Measurements from ENCODE around the gene SPI1. TPM values are rescaled to one million over a fixed set of nuclear protein-coding genes. Genes with fewer than 3 reads are reported as not detected.

SPI1 gene
- total RNA-seq, 2 experiments from 2014 or later = 71.2 to 79.6 TPM

DNA sequence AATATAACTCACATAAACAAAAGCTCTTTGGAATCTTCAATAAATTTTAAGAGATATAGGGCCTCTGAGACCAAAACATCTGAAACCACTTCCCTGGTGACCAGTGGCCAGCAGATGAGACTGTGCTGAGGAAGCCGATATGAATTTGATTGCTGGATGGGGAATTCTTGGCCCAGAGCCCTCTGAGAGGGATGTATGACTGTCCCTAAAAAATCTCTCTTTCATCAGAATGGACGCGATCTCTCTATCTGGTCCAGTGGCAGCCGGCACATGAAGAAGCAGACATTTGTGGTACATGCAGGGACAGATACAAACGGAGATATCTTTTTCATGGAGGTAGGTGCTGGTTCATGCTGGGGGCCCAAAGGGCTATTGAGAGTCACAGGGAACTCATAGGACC is 63.4 kb downstream of the SPI1 start:
- no peak overlapping the region for H3K4me3 ChIP-seq (ENCODE audit: low read depth, low read length, poor library complexity, severe bottlenecking)
- H3K4me2 ChIP-seq (ENCODE audit: low read length) = no peak overlapping the region
- peaks cover 83% of the 10 kb centered on the region for H3K36me3 ChIP-seq (ENCODE audit: insufficient read depth, low read length)
- H4K20me1 ChIP-seq (ENCODE audit: insufficient read depth, low read length) = no peaks in the 10 kb centered on the region
- no peaks in the 10 kb centered on the region for H3K9me2 ChIP-seq (ENCODE audit: insufficient read depth, low read length)
- no peak overlapping the region for H2AFZ ChIP-seq (ENCODE audit: low read length)
- intact Hi-C loops (cut with micrococcal nuclease; ENCODE audit: unreplicated experiment) = no loop called here
- H3K4me1 ChIP-seq (ENCODE audit: insufficient read depth, low read length, poor library complexity, severe bottlenecking) = no peaks in the 10 kb centered on the region
- no peak overlapping the region for H3K27ac ChIP-seq (ENCODE audit: low read depth, low read length, poor library complexity, severe bottlenecking)
- H3K79me2 ChIP-seq (ENCODE audit: insufficient read depth, low read depth, low read length) = no peaks in the 10 kb centered on the region
- DNase-seq (ENCODE audit: low spot score) = no peak
- no peaks in the 10 kb centered on the region for H3K9me3 ChIP-seq (ENCODE audit: low read length)
- CTCF ChIA-PET (ENCODE audit: unreplicated experiment) = no interaction called here
- no peak for TF ChIP-seq EZH2phosphoT487 (IDR thresholded peaks at IDR 0.05; ENCODE audit: borderline replicate concordance, low read depth, low read length)
- TF ChIP-seq, protein P1, sequence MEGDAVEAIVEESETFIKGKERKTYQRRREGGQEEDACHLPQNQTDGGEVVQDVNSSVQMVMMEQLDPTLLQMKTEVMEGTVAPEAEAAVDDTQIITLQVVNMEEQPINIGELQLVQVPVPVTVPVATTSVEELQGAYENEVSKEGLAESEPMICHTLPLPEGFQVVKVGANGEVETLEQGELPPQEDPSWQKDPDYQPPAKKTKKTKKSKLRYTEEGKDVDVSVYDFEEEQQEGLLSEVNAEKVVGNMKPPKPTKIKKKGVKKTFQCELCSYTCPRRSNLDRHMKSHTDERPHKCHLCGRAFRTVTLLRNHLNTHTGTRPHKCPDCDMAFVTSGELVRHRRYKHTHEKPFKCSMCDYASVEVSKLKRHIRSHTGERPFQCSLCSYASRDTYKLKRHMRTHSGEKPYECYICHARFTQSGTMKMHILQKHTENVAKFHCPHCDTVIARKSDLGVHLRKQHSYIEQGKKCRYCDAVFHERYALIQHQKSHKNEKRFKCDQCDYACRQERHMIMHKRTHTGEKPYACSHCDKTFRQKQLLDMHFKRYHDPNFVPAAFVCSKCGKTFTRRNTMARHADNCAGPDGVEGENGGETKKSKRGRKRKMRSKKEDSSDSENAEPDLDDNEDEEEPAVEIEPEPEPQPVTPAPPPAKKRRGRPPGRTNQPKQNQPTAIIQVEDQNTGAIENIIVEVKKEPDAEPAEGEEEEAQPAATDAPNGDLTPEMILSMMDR (conservative IDR thresholded peaks at IDR 0.05; ENCODE audit: low read length) = no peak
- BruUV-seq (replicated peaks) = no TSS peak
- POLR2A ChIA-PET = interaction anchor here (0.6 kb wide), 1 partner anchor 15 kb away, joined by 7 read pairs; no protein-coding TSS in a partner anchor

DNA sequence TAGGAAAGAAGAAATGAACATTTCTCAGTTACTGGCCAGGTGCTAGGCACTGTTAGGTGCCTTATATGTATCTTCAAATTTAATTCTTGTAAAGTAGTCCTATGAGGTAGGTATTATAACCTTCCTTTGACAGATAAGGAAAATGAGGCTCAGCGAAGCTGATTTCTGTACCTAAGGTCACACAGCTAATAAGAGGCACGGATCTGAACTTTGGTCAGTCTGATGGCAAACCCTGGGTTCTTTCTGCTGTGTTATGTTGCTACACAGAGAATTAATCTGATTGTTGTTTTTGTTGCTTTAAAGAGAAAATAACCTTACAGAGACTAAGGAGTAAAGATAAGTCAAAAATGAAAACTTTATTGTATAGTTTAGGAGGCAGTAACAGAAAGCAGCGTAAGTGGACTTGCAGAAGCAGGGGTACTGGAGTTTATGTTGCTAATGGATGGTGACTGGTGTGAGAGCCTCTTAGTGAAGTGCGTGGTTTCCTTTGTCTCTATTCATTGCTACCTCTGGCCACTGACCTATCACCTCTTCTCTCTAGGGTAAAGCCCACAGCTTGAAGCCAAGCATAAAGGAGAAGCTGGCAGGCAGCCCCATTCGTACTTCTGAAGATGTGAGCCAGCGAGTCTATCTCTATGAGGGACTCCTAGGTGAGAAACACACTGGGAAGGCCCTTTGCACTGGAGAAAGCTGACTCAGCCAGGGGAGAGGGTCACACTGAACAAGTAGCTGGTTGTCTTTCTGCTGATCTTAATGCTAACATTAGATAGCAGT is 70.1 kb downstream of the SPI1 start:
- no peak for TF ChIP-seq EZH2phosphoT487 (IDR thresholded peaks at IDR 0.05; ENCODE audit: borderline replicate concordance, low read depth, low read length)

DNA sequence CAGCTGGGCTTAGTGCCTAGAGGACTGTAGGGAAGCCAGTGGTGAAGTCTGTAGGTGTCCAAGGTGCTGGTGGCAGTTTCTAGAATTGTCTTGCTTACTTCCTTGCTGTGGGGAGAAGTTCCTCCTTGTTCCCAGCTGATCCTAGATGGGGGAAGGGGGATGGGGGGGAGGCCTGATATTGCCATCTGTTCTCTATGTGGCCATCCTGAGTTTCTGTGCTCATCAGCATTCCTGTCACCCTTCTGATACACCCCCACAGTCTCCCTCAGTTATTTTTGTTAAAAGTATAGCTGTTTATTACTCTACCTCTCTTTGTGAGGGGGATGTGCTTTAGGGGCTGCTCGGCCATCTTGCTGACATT is 71.9 kb downstream of the SPI1 start:
- Histone ChIP-seq H3K4me3 (ENCODE audit: low read depth, low read length, poor library complexity, severe bottlenecking) (no peak overlapping the region), H3K4me2 (ENCODE audit: low read length) (no peak overlapping the region), H2AFZ (ENCODE audit: low read length) (no peak overlapping the region), H3K4me1 (ENCODE audit: insufficient read depth, low read length, poor library complexity, severe bottlenecking) (no peaks in the 10 kb centered on the region), H3K36me3 (ENCODE audit: insufficient read depth, low read length) (peaks cover 96% of the 10 kb centered on the region), H3K27ac (ENCODE audit: low read depth, low read length, poor library complexity, severe bottlenecking) (no peak overlapping the region), H3K9me2 (ENCODE audit: insufficient read depth, low read length) (no peaks in the 10 kb centered on the region), H4K20me1 (ENCODE audit: insufficient read depth, low read length) (no peaks in the 10 kb centered on the region), H3K9me3 (ENCODE audit: low read length) (peaks cover 13% of the 10 kb centered on the region), H3K79me2 (ENCODE audit: insufficient read depth, low read depth, low read length) (0 out of 2 replicates have a peak, but pooled peaks cover 4% of the 10 kb centered on the region)
- intact Hi-C loops (cut with micrococcal nuclease; ENCODE audit: unreplicated experiment) = no loop called here
- TF ChIP-seq EZH2phosphoT487 (IDR thresholded peaks at IDR 0.05; ENCODE audit: borderline replicate concordance, low read depth, low read length) = no peak
- TF ChIP-seq, protein P1 (conservative IDR thresholded peaks at IDR 0.05; ENCODE audit: low read length) = no peak
- ChIA-PET POLR2A (interaction anchor here (1.5 kb wide), 1 partner anchor 15 kb away, joined by 9 read pairs; no protein-coding TSS in a partner anchor), CTCF (ENCODE audit: unreplicated experiment) (no interaction called here)
- no TSS peak for BruUV-seq (replicated peaks)
- no peak for DNase-seq (ENCODE audit: low spot score)

More for the DNA sequence above, 70.1 kb downstream of the SPI1 start:
- no peak overlapping the region for H2AFZ ChIP-seq (ENCODE audit: low read length)
- H3K36me3 ChIP-seq (ENCODE audit: insufficient read depth, low read length) = peaks cover 95% of the 10 kb centered on the region
- intact Hi-C loops (cut with micrococcal nuclease; ENCODE audit: unreplicated experiment) = no loop called here
- no peaks in the 10 kb centered on the region for H3K9me3 ChIP-seq (ENCODE audit: low read length)
- H3K9me2 ChIP-seq (ENCODE audit: insufficient read depth, low read length) = no peaks in the 10 kb centered on the region
- no peak for DNase-seq (ENCODE audit: low spot score)
- ChIA-PET CTCF (ENCODE audit: unreplicated experiment) (no interaction called here), POLR2A (interaction anchor here (0.6 kb wide), 1 partner anchor 14 kb away, joined by 3 read pairs; no protein-coding TSS in a partner anchor)
- H3K79me2 ChIP-seq (ENCODE audit: insufficient read depth, low read depth, low read length) = no peaks in the 10 kb centered on the region
- H3K4me1 ChIP-seq (ENCODE audit: insufficient read depth, low read length, poor library complexity, severe bottlenecking) = no peaks in the 10 kb centered on the region
- H3K27ac ChIP-seq (ENCODE audit: low read depth, low read length, poor library complexity, severe bottlenecking) = no peak overlapping the region
- H3K4me2 ChIP-seq (ENCODE audit: low read length) = no peak overlapping the region
- no peaks in the 10 kb centered on the region for H4K20me1 ChIP-seq (ENCODE audit: insufficient read depth, low read length)
- BruUV-seq (replicated peaks) = no TSS peak
- H3K4me3 ChIP-seq (ENCODE audit: low read depth, low read length, poor library complexity, severe bottlenecking) = no peak overlapping the region
